ENCODE data around the gene TFDP3. TPM values are rescaled to one million over a fixed set of nuclear protein-coding genes. Genes with fewer than 3 reads are reported as not detected.

The TFDP3 gene
- 1 to 10 TPM in 1 of 2 donors, not detected in 1; 2.9 TPM for total RNA-seq

- TF ChIP-seq CTCF (IDR thresholded peaks at IDR 0.05) (no peak), POLR2A (IDR thresholded peaks at IDR 0.05) (no peak), POLR2AphosphoS5 (IDR thresholded peaks at IDR 0.05) (no peak)
- no peak within 1 kb of the TSS for H3K27ac ChIP-seq
- WGBS: 95% methylated on average over 40 of the region's 40 CpGs
- intact Hi-C loops (cut with DNase I): no loop called here
- H3K27me3 ChIP-seq (replicated peaks; ENCODE audit: insufficient read depth): no peaks in the 10 kb centered on the region
- no peak within 1 kb of the TSS for H3K4me3 ChIP-seq
- H3K9me3 ChIP-seq: no peaks in the 10 kb centered on the region
- no peaks in the 10 kb centered on the region for H3K36me3 ChIP-seq
- no peaks in the 10 kb centered on the region for H3K4me1 ChIP-seq (replicated peaks)
- DNase-seq (ENCODE audit: low spot score): no peak
Measured at GRCh38 chrX:133218329-133218728, at the start of gene TFDP3. Gene TFDP3, minus strand, starts transcription at chrX:133218354. Its CDS starts 95 bp downstream, at chrX:133218259.

GRCh38 chrX:133267621-133268020, 49.5 kb upstream of the TFDP3 start:
- Histone ChIP-seq H3K9me3 (no peaks in the 10 kb centered on the region), H3K27me3 (replicated peaks; ENCODE audit: insufficient read depth) (no peaks in the 10 kb centered on the region), H3K4me3 (no peak overlapping the region), H3K36me3 (no peaks in the 10 kb centered on the region), H3K4me1 (replicated peaks) (no peaks in the 10 kb centered on the region), H3K27ac (no peak overlapping the region)
- intact Hi-C loops (cut with DNase I): no loop called here
- 98% methylated on average over 2 of the region's 2 CpGs for WGBS
- DNase-seq (ENCODE audit: low spot score): no peak
- TF ChIP-seq POLR2A (IDR thresholded peaks at IDR 0.05) (no peak), POLR2AphosphoS5 (IDR thresholded peaks at IDR 0.05) (no peak), CTCF (IDR thresholded peaks at IDR 0.05) (no peak)

- no peaks in the 10 kb centered on the region for H3K27me3 ChIP-seq (replicated peaks; ENCODE audit: insufficient read depth)
- no peaks in the 10 kb centered on the region for H3K4me1 ChIP-seq (replicated peaks)
- no peak for TF ChIP-seq POLR2AphosphoS5 (IDR thresholded peaks at IDR 0.05)
- no peak for TF ChIP-seq POLR2A (IDR thresholded peaks at IDR 0.05)
- no peak for TF ChIP-seq CTCF (IDR thresholded peaks at IDR 0.05)
- intact Hi-C loops (cut with DNase I): no loop called here
- H3K4me3 ChIP-seq: no peak overlapping the region
- H3K27ac ChIP-seq: no peak overlapping the region
- no peak for DNase-seq (ENCODE audit: low spot score)
- H3K9me3 ChIP-seq: no peaks in the 10 kb centered on the region
- no peaks in the 10 kb centered on the region for H3K36me3 ChIP-seq
- WGBS: 23% methylated on average over 12 of the region's 13 CpGs
Measured at GRCh38 chrX:133265331-133265730, 47.2 kb upstream of the TFDP3 start.

GRCh38 chrX:133258481-133258880, 40.3 kb upstream of the TFDP3 start:
- Histone ChIP-seq H3K4me1 (replicated peaks) (no peaks in the 10 kb centered on the region), H3K27me3 (replicated peaks; ENCODE audit: insufficient read depth) (no peaks in the 10 kb centered on the region), H3K4me3 (no peak overlapping the region), H3K36me3 (no peaks in the 10 kb centered on the region), H3K27ac (no peak overlapping the region), H3K9me3 (no peaks in the 10 kb centered on the region)
- intact Hi-C loops (cut with DNase I): no loop called here
- TF ChIP-seq CTCF (IDR thresholded peaks at IDR 0.05): no peak
- no peak for TF ChIP-seq POLR2A (IDR thresholded peaks at IDR 0.05)
- no peak for DNase-seq (ENCODE audit: low spot score)

GRCh38 chrX:133254666-133255065, 36.5 kb upstream of the TFDP3 start:
- 77% methylated on average over 3 of the region's 3 CpGs for WGBS
- Histone ChIP-seq H3K27ac (no peak overlapping the region), H3K36me3 (no peaks in the 10 kb centered on the region), H3K9me3 (no peaks in the 10 kb centered on the region), H3K27me3 (replicated peaks; ENCODE audit: insufficient read depth) (no peaks in the 10 kb centered on the region), H3K4me1 (replicated peaks) (no peaks in the 10 kb centered on the region), H3K4me3 (no peak overlapping the region)
- DNase-seq (ENCODE audit: low spot score): no peak
- intact Hi-C loops (cut with DNase I): no loop called here
- TF ChIP-seq POLR2A (IDR thresholded peaks at IDR 0.05) (no peak), CTCF (IDR thresholded peaks at IDR 0.05) (no peak), POLR2AphosphoS5 (IDR thresholded peaks at IDR 0.05) (no peak)
